Stimulated activated CD8-positive, alpha-beta memory T cell treated with anti-CD3 and anti-CD28 coated beads, Interleukin-12 subunit alpha, Interleukin-12 subunit beta, amount 100 ng/mL, for 24 hours (primary cell): Measurements from ENCODE around the gene LRRC8C.

Experiments used
- DNase-seq: peaks from one replicate; pipeline ENCODE4 v3.0.0-alpha.2; 2020; ENCODE audit errors: extremely low read depth

Gene LRRC8C

DNA sequence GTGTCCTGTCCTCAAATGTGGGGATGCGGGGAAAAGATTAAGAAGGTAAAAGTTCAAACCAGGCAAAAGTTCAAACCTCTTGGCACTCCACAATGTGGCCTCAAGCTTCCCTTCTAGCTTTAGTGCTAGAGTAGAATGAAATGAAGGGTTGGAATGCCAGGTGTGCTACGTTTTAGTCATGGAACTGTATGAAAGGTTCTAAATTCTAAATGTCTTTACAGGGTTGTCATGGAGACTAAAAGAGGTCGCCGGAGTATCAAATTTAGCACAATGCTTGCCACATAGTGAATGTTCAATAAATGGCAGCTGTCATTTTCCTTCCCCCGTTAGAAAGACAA is 130.7 kb downstream of the LRRC8C start:
- DNase-seq = no peak

DNA sequence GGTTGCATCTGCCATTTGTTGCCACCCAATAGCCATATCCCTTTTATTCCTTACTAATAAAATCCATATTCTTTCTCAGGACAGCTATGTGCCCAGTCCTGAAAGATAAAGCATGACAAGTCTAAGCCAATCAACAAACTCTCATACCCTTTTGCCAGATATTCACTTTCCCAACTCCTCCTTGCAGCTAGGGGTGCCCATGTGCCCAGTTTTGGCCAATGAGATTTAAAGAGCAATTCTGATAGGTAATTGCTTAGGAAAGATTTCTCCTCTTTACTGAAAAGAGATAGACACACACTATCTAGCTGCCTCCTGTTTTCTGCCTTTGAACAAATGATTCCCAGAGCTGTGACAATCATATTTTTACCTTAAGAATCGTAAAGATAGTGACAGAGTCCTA is 132.9 kb downstream of the LRRC8C start:
- no peak for DNase-seq

DNA sequence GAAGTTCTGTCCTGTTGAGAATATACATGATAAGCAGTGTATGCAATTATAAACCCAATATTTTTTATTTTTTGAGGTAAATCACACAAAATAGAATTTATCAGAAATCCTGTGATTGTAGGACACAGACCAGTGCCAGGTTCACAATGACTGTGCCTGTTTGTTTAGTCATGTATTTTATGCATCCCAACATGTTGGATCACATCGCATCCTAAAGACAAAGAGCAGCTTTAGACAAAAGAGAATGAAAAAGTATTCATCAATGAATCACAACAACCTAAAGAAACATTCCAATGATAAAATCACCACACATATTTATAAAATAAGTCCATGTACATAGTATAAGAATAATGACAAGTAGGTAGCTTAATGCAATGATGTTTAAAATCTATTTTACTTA is 134.7 kb downstream of the LRRC8C start:
- no peak for DNase-seq
